Astrocyte (in vitro differentiated cells and primary cell): ENCODE data around the gene EPS15. TPM values are rescaled to one million over a fixed set of nuclear protein-coding genes. Genes with fewer than 3 reads are reported as not detected.

ENCODE experiments used
- DNase-seq: peaks from one replicate; pipeline ENCODE4 v3.0.0-alpha.2; 2010; ENCODE audit warnings: low read depth
- FAIRE-seq: peaks from 2 replicates; lab custom pipeline; 2011; peaks lifted over from hg19 to GRCh38; lab: Jason Lieb, UNC
- H2AFZ ChIP-seq: 2 replicates; pipeline ENCODE4 v1.6.0; 2012; ENCODE audit warnings: low read depth, low read length, inconsistent platforms
- H3K27ac ChIP-seq: 2 replicates; pipeline ENCODE4 v1.5.1; 2011; ENCODE audit warnings: low read depth, low read length, inconsistent platforms
- H3K27me3 ChIP-seq: 2 replicates; pipeline ENCODE4 v1.6.0; 2011; ENCODE audit warnings: low read length, inconsistent platforms; ENCODE audit not compliant: insufficient read depth
- H3K36me3 ChIP-seq: 2 replicates; pipeline ENCODE4 v1.5.1; 2011; ENCODE audit warnings: low read length, inconsistent platforms; ENCODE audit not compliant: insufficient read depth
- H3K4me1 ChIP-seq: 2 replicates; pipeline ENCODE4 v1.5.1; 2011; ENCODE audit warnings: low read length, inconsistent platforms; ENCODE audit not compliant: insufficient read depth
- H3K4me2 ChIP-seq: 2 replicates; pipeline ENCODE4 v1.6.0; 2012; ENCODE audit warnings: low read length, inconsistent platforms
- H3K4me3 ChIP-seq: 2 replicates; pipeline ENCODE4 v1.5.1; 2011; ENCODE audit warnings: low read depth, mild to moderate bottlenecking, low read length, inconsistent platforms; ENCODE audit not compliant: insufficient read depth
- H3K79me2 ChIP-seq: 2 replicates; pipeline ENCODE4 v1.6.0; 2012; ENCODE audit warnings: mild to moderate bottlenecking, low read length, inconsistent platforms; ENCODE audit not compliant: insufficient read depth
- H3K9ac ChIP-seq: 2 replicates; pipeline ENCODE4 v1.6.0; 2012; ENCODE audit warnings: mild to moderate bottlenecking, low read length, inconsistent platforms
- H3K9me3 ChIP-seq: 2 replicates; pipeline ENCODE4 v1.5.1; 2012; ENCODE audit warnings: low read depth, mild to moderate bottlenecking, low read length, inconsistent platforms; ENCODE audit not compliant: insufficient read depth
- H4K20me1 ChIP-seq: 2 replicates; pipeline ENCODE4 v1.6.0; 2012; ENCODE audit warnings: low read length, inconsistent platforms; ENCODE audit not compliant: insufficient read depth
- H3K27ac Mint-ChIP-seq: one replicate; pipeline ENCODE4 v1.8.0; 2021; ENCODE audit warnings: mild to moderate bottlenecking, mixed read lengths; ENCODE audit not compliant: unreplicated experiment
- H3K27me3 Mint-ChIP-seq: one replicate; pipeline ENCODE4 v1.8.0; 2021; ENCODE audit warnings: low read depth, mixed read lengths; ENCODE audit not compliant: unreplicated experiment
- H3K36me3 Mint-ChIP-seq: one replicate; pipeline ENCODE4 v1.8.0; 2021; ENCODE audit warnings: low read depth, mixed read lengths; ENCODE audit not compliant: unreplicated experiment
- H3K4me1 Mint-ChIP-seq: one replicate; pipeline ENCODE4 v1.8.0; 2021; ENCODE audit warnings: low read depth, mixed read lengths; ENCODE audit not compliant: unreplicated experiment
- H3K4me3 Mint-ChIP-seq: one replicate; pipeline ENCODE4 v1.8.0; 2021; ENCODE audit warnings: mild to moderate bottlenecking, moderate library complexity, mixed read lengths; ENCODE audit not compliant: unreplicated experiment
- H3K9me3 Mint-ChIP-seq: one replicate; pipeline ENCODE4 v1.8.0; 2021; ENCODE audit warnings: mild to moderate bottlenecking, mixed read lengths; ENCODE audit not compliant: unreplicated experiment
- CTCF ChIP-seq: IDR thresholded peaks from 2 replicates; pipeline ENCODE4 v1.5.1; 2011; ENCODE audit warnings: low read depth, mild to moderate bottlenecking, inconsistent platforms, low read length, moderate library complexity; ENCODE audit not compliant: insufficient read depth
- EZH2 ChIP-seq: IDR thresholded peaks from 2 replicates; pipeline ENCODE4 v1.6.1; 2012; ENCODE audit warnings: mild to moderate bottlenecking, low read length, inconsistent platforms; ENCODE audit not compliant: insufficient read depth
- total RNA-seq: library from RNA; stranded (reverse); gene quantifications from 2 replicates; pipeline ENCODE4 v1.2.1, GENCODE V29; 2021

Gene EPS15
- total RNA-seq, 1 donor from 2014 or later: 70.6 TPM

- peaks cover 32% of the 10 kb centered on the region for H3K27me3 Mint-ChIP-seq
- FAIRE-seq (no peak), DNase-seq (no peak)
- no peak overlapping the region for H3K27ac Mint-ChIP-seq
- H3K36me3 ChIP-seq: no peaks in the 10 kb centered on the region
- H3K4me1 Mint-ChIP-seq: no peaks in the 10 kb centered on the region
- H3K4me2 ChIP-seq: no peak overlapping the region
- H3K79me2 ChIP-seq: no peaks in the 10 kb centered on the region
- H3K9ac ChIP-seq: no peak overlapping the region
- H4K20me1 ChIP-seq: peaks cover 5% of the 10 kb centered on the region
- H3K4me3 Mint-ChIP-seq: no peak overlapping the region
- H3K27ac ChIP-seq: no peak overlapping the region
- H3K4me3 ChIP-seq: no peak overlapping the region
- H3K36me3 Mint-ChIP-seq: peaks cover 3% of the 10 kb centered on the region
- no peaks in the 10 kb centered on the region for H3K4me1 ChIP-seq
- peaks cover 27% of the 10 kb centered on the region for H3K27me3 ChIP-seq
- no peaks in the 10 kb centered on the region for H3K9me3 ChIP-seq
- no peak overlapping the region for H2AFZ ChIP-seq
- TF ChIP-seq EZH2 (no peak), CTCF (no peak)
- peaks cover 6% of the 10 kb centered on the region for H3K9me3 Mint-ChIP-seq
These were observed 172.8 kb downstream of the EPS15 start for GRCh38 chr1:51346086-51346942.

GRCh38 chr1:51345300-51345687 is 173.8 kb downstream of the EPS15 start:
- no peaks in the 10 kb centered on the region for H3K9me3 ChIP-seq
- H3K4me1 Mint-ChIP-seq: no peaks in the 10 kb centered on the region
- DNase-seq (no peak), FAIRE-seq (no peak)
- TF ChIP-seq CTCF (no peak), EZH2 (no peak)
- H3K9me3 Mint-ChIP-seq: peaks cover 6% of the 10 kb centered on the region
- H3K27me3 Mint-ChIP-seq: peaks cover 32% of the 10 kb centered on the region
- no peaks in the 10 kb centered on the region for H3K36me3 ChIP-seq
- H3K27ac ChIP-seq: no peak overlapping the region
- no peak overlapping the region for H2AFZ ChIP-seq
- H3K27ac Mint-ChIP-seq: no peak overlapping the region
- no peaks in the 10 kb centered on the region for H3K79me2 ChIP-seq
- peaks cover 5% of the 10 kb centered on the region for H4K20me1 ChIP-seq
- H3K36me3 Mint-ChIP-seq: peaks cover 3% of the 10 kb centered on the region
- H3K27me3 ChIP-seq: peaks cover 27% of the 10 kb centered on the region
- H3K4me3 Mint-ChIP-seq: no peak overlapping the region
- H3K9ac ChIP-seq: no peak overlapping the region
- no peaks in the 10 kb centered on the region for H3K4me1 ChIP-seq
- H3K4me2 ChIP-seq: no peak overlapping the region
- no peak overlapping the region for H3K4me3 ChIP-seq
